ENCODE data around the gene C1QL1. TPM values are rescaled to one million over a fixed set of nuclear protein-coding genes. Genes with fewer than 3 reads are reported as not detected.

C1QL1 gene
- total and polyA plus RNA-seq, 9 of the 15 experiments (the other 6 are each of a cell fraction or from before 2014, with no cell fraction given) = 0.07 to 0.12 (median 0.09) TPM; not detected in 6

DNA sequence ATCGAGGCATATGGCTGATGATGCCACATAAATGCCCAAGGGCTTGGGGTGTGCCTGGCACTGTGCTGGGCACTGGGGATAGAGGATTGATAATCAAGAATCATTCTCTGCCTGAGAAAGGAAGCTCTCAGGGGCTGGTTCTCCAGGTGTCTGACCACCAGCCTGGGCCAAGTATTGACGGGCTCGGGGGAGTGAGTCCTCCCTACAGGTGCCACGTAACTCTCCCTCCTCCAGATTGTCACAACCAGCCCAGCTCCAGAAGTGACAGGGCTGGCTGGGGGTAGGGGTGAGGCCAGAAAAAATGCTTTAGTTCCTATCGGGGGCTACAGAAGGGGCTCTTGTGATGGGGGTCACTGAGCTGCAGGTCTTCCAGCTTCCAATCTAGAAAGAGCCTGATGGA is 10.7 kb upstream of the C1QL1 start:
- ChIA-PET CTCF (ENCODE audit: low intra/inter-chr PET ratio) (no interaction called here), POLR2A (interaction anchor here (0.6 to 1.3 kb wide), 4 partner anchors 9 to 25 kb away, joined by 3 read pairs; no protein-coding TSS in a partner anchor)
- no peak overlapping the region for H3K9ac ChIP-seq (ENCODE audit: insufficient read depth in 1 of 2, low read depth in 2 of 2, low read length in 2 of 2)
- peak; percentile 76 for TF ChIP-seq ZNF263 (CRISPR knock-in tag; IDR thresholded peaks at IDR 0.05; ENCODE audit: borderline replicate concordance)
- TF ChIP-seq, protein P1, sequence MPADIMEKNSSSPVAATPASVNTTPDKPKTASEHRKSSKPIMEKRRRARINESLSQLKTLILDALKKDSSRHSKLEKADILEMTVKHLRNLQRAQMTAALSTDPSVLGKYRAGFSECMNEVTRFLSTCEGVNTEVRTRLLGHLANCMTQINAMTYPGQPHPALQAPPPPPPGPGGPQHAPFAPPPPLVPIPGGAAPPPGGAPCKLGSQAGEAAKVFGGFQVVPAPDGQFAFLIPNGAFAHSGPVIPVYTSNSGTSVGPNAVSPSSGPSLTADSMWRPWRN (IDR thresholded peaks at IDR 0.05; ENCODE audit: low read depth) = no peak
- no peaks in the 10 kb centered on the region for H3K9me3 ChIP-seq (replicated peaks; ENCODE audit: control insufficient read depth, insufficient read depth, low read depth, low read length)
- H4K20me1 ChIP-seq (replicated peaks; ENCODE audit: control insufficient read depth, insufficient read depth, low read length) = peaks cover 8% of the 10 kb centered on the region
- H3K27me3 ChIP-seq (ENCODE audit: control insufficient read depth in 2 of 2, insufficient read depth in 2 of 2, low read length in 2 of 2) = peaks cover 27 to 62% of the 10 kb centered on the region in 2 experiments
- no TSS peak for BruUV-seq (replicated peaks)
- DNase-seq (ENCODE audit: extremely low read depth in 1 of 4, low spot score in 3 of 4) (no peak), FAIRE-seq (no peak), ATAC-seq (no peak)
- no peaks in the 10 kb centered on the region for H3K79me2 ChIP-seq (ENCODE audit: control insufficient read depth, insufficient read depth, low read length)
- 8% methylated on average over 5 of the region's 5 CpGs for WGBS (ENCODE audit: insufficient coverage, low coverage, missing lambda C conversion rate)
- H2AFZ ChIP-seq (ENCODE audit: low read depth, low read length) = no peak overlapping the region
- H3K4me1 ChIP-seq (replicated peaks in 1 of 2; ENCODE audit: control insufficient read depth in 2 of 2, insufficient read depth in 2 of 2, low read length in 2 of 2) = peaks cover 3 to 12% of the 10 kb centered on the region in 2 experiments; a peak in 4 of 5 replicates
- no peaks in the 10 kb centered on the region for H3K36me3 ChIP-seq (ENCODE audit: control insufficient read depth, insufficient read depth, low read length)
- H3K9me1 ChIP-seq (ENCODE audit: control insufficient read depth, insufficient read depth, low read length) = no peaks in the 10 kb centered on the region
- intact Hi-C loops (cut with micrococcal nuclease) (no loop called here), in situ Hi-C loops (cut with MboI) (no loop called here)
- H3K4me3 ChIP-seq = no peak overlapping the region
- H3K27ac ChIP-seq (ENCODE audit: extremely low read depth, low read depth, low read length) = no peak overlapping the region
- H3K4me2 ChIP-seq (ENCODE audit: insufficient read depth, low read length) = no peak overlapping the region

DNA sequence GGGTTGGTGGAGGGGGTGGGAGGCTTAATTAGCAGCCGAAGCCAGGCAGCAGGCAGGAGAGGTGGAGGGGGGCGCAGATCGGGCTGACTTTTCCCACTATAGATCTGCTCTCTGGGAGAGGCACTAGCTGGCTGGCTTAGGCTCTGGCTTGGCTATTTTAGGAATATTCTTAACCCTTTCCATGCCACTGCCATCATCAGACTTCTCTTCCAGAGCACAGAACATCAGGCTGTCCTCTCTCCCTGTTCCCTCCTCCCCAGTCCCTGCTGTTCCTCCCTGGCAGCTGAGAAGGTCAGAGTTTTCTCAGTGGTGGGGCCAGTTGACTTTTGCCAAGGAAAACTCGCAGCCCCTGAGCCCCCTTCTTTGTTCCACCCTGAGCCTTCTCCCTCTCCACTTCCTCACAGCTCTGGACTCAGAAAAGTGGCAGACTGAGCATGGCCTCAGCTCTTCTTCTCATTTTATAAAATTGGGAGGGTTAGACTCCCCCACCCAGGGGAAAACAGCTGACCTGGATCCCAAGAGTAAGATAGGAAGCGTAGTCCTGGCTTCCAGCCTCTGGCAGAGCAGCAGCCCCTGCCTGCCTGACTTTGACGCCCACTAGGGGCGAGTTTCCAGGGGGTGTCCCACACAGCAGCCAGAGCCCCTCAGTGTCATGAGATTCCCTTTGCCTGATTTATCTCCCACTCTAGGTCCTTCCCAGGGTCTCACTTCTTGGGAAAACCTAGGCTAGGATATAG is 9.9 kb upstream of the C1QL1 start:
- in situ Hi-C loops (cut with MboI) = no loop called here
- no TSS peak for BruUV-seq (replicated peaks)
- POLR2A ChIA-PET = interaction anchor here (1.1 to 1.4 kb wide), 3 partner anchors 8 to 170 kb away, joined by 3 to 5 read pairs (median 3); partner anchors contain the start of gene HEXIM1
- TF ChIP-seq MYBL2 (IDR thresholded peaks at IDR 0.05; ENCODE audit: low read depth) (no peak), MYBL2 (CRISPR knock-in tag; IDR thresholded peaks at IDR 0.05; ENCODE audit: borderline replicate concordance) (no peak), C11orf30 (IDR thresholded peaks at IDR 0.05; ENCODE audit: low read depth) (no peak)
- TF ChIP-seq, protein P2, sequence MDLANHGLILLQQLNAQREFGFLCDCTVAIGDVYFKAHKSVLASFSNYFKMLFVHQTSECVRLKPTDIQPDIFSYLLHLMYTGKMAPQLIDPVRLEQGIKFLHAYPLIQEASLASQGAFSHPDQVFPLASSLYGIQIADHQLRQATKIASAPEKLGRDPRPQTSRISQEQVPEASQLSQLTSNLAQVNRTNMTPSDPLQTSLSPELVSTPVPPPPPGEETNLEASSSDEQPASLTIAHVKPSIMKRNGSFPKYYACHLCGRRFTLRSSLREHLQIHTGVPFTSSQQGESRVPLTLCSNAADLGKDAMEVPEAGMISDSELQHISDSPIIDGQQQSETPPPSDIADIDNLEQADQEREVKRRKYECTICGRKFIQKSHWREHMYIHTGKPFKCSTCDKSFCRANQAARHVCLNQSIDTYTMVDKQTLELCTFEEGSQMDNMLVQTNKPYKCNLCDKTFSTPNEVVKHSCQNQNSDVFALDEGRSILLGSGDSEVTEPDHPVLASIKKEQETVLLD (IDR thresholded peaks at IDR 0.05) = no peak
- TF ChIP-seq, protein P3, sequence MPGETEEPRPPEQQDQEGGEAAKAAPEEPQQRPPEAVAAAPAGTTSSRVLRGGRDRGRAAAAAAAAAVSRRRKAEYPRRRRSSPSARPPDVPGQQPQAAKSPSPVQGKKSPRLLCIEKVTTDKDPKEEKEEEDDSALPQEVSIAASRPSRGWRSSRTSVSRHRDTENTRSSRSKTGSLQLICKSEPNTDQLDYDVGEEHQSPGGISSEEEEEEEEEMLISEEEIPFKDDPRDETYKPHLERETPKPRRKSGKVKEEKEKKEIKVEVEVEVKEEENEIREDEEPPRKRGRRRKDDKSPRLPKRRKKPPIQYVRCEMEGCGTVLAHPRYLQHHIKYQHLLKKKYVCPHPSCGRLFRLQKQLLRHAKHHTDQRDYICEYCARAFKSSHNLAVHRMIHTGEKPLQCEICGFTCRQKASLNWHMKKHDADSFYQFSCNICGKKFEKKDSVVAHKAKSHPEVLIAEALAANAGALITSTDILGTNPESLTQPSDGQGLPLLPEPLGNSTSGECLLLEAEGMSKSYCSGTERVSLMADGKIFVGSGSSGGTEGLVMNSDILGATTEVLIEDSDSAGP (CRISPR knock-in tag; IDR thresholded peaks at IDR 0.05) = no peak
- TF ChIP-seq, protein P4, sequence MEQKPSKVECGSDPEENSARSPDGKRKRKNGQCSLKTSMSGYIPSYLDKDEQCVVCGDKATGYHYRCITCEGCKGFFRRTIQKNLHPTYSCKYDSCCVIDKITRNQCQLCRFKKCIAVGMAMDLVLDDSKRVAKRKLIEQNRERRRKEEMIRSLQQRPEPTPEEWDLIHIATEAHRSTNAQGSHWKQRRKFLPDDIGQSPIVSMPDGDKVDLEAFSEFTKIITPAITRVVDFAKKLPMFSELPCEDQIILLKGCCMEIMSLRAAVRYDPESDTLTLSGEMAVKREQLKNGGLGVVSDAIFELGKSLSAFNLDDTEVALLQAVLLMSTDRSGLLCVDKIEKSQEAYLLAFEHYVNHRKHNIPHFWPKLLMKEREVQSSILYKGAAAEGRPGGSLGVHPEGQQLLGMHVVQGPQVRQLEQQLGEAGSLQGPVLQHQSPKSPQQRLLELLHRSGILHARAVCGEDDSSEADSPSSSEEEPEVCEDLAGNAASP (IDR thresholded peaks at IDR 0.05) = no peak

More for the DNA sequence above, 9.9 kb upstream of the C1QL1 start:
- Histone ChIP-seq H3K4me1 (replicated peaks in 1 of 2; ENCODE audit: control insufficient read depth in 2 of 2, insufficient read depth in 2 of 2, low read length in 2 of 2) (peaks cover 3 to 12% of the 10 kb centered on the region in 2 experiments; a peak in 3 of 5 replicates), H2AFZ (ENCODE audit: low read depth, low read length) (no peak overlapping the region), H4K20me1 (replicated peaks; ENCODE audit: control insufficient read depth, insufficient read depth, low read length) (peaks cover 8% of the 10 kb centered on the region), H3K9me1 (ENCODE audit: control insufficient read depth, insufficient read depth, low read length) (no peaks in the 10 kb centered on the region), H3K27me3 (ENCODE audit: control insufficient read depth in 2 of 2, insufficient read depth in 2 of 2, low read length in 2 of 2) (peaks cover 27 to 62% of the 10 kb centered on the region in 2 experiments), H3K4me3 (no peak overlapping the region), H3K36me3 (ENCODE audit: control insufficient read depth, insufficient read depth, low read length) (no peaks in the 10 kb centered on the region), H3K9me3 (replicated peaks; ENCODE audit: control insufficient read depth, insufficient read depth, low read depth, low read length) (no peaks in the 10 kb centered on the region), H3K9ac (ENCODE audit: insufficient read depth in 1 of 2, low read depth in 2 of 2, low read length in 2 of 2) (0 out of 4 replicates have a peak overlapping the region, but pooled peaks of 1 of the 2 experiments have one; percentile 26), H3K79me2 (ENCODE audit: control insufficient read depth, insufficient read depth, low read length) (no peaks in the 10 kb centered on the region), H3K4me2 (ENCODE audit: insufficient read depth, low read length) (no peak overlapping the region), H3K27ac (ENCODE audit: extremely low read depth, low read depth, low read length) (no peak overlapping the region)
- CTCF ChIA-PET (ENCODE audit: low intra/inter-chr PET ratio) = no interaction called here
- FAIRE-seq = no peak
- DNase-seq (ENCODE audit: extremely low read depth in 1 of 4, low spot score in 3 of 4) = no peak
- 5% methylated on average over 7 of the region's 7 CpGs for WGBS (ENCODE audit: insufficient coverage, low coverage, missing lambda C conversion rate)
- intact Hi-C loops (cut with micrococcal nuclease) = no loop called here
- no peak for ATAC-seq

Measured in K562 (cell line).